HCT116 (cell line): ENCODE results near the gene KRTAP29-1. TPM values are rescaled to one million over a fixed set of nuclear protein-coding genes. Genes with fewer than 3 reads are reported as not detected.
"Not testable (repeated sequence)": the region's sequence is repeated elsewhere in the genome, so short reads cannot be mapped to it uniquely, and the experiment has no call there.

Experiments
- ATAC-seq: fragments of 200-7000 bp; cut with Tn5 transposase; 2 replicates; pipeline ENCODE4 v1.9.1; 2020; ENCODE audit warnings: mild to moderate bottlenecking, moderate library complexity
- BruUV-seq: library from RNA; stranded (reverse); fragments of 400-500 nt; replicated peaks from 2 replicates; lab custom pipeline; 2021; lab: Mats Ljungman, UMichigan
- CTCF ChIA-PET: fragments of 300-600 bp; sonication (Branson Sonifier 250); formaldehyde crosslinking; loops from one replicate; lab custom pipeline; 2021; ENCODE audit warnings: antibody characterized with exemption; lab: Charles Lee
- POLR2A ChIA-PET: fragments of 300-600, 350-600 bp; sonication (Branson Sonifier 250); formaldehyde crosslinking; loops from one replicate; lab custom pipeline; 2021; ENCODE audit warnings: antibody characterized with exemption; lab: Charles Lee
- RAD21 ChIA-PET, 2 experiments: fragments of 300-600 bp; sonication (Branson Sonifier 250); formaldehyde crosslinking; loops; one replicate each; lab custom pipeline; 2023; ENCODE audit warnings: low total read pairs in 2 of 2; ENCODE audit not compliant: uncharacterized antibody in 2 of 2, unreplicated experiment in 2 of 2, low non-redundant PET in 1 of 2; lab: Charles Lee
- DNase-seq: peaks from one replicate; pipeline ENCODE4 v3.0.0-alpha.2; 2010; ENCODE audit warnings: low read depth, low spot score
- H2AFZ ChIP-seq: fragments of 200-600 bp; shearing (Covaris generic), sonication (generic); 2 replicates; pipeline ENCODE4 v1.6.1; 2017; ENCODE audit warnings: low read depth, mixed run types, mixed read lengths, antibody characterized with exemption, low read length; ENCODE audit not compliant: poor library complexity, severe bottlenecking
- H3K27ac ChIP-seq: 2 replicates; pipeline ENCODE4 v1.5.1; 2012; ENCODE audit warnings: low read depth, low read length
- H3K27me3 ChIP-seq: fragments of 200-600 bp; sonication (generic); 2 replicates; pipeline ENCODE4 v1.6.1; 2016; ENCODE audit warnings: mixed run types, low read length, mixed read lengths; ENCODE audit not compliant: insufficient read depth
- H3K36me3 ChIP-seq, 2 experiments: fragments of 200-500 bp in 1 of 2; fragments of 200-600 bp in 1 of 2; sonication (Bioruptor generic) in 1 of 2; sonication (generic) in 1 of 2; 2 replicates each; pipeline versions ENCODE4 v1.5.1 to v1.6.1; 2014 to 2016; ENCODE audit warnings: low read length in 2 of 2, inconsistent platforms in 1 of 2, mixed read lengths in 1 of 2, mixed run types in 1 of 2; ENCODE audit not compliant: insufficient read depth in 2 of 2, control insufficient read depth in 1 of 2
- H3K4me1 ChIP-seq, 2 experiments: fragments of 200-600 bp in 1 of 2; sonication (generic) in 1 of 2; 2 replicates each; pipeline versions ENCODE4 v1.5.1 to v1.6.1; 2012 to 2017; ENCODE audit warnings: low read length in 2 of 2, inconsistent platforms in 1 of 2, mild to moderate bottlenecking in 1 of 2, mixed read lengths in 1 of 2, mixed run types in 1 of 2, moderate library complexity in 1 of 2; ENCODE audit not compliant: insufficient read depth in 2 of 2, control insufficient read depth in 1 of 2
- H3K4me2 ChIP-seq: fragments of 200-600 bp; sonication (generic); 2 replicates; pipeline ENCODE4 v1.6.1; 2017; ENCODE audit warnings: mixed run types, low read length, mixed read lengths
- H3K4me3 ChIP-seq, 2 experiments: fragments of 200-600 bp in 1 of 2; sonication (generic) in 1 of 2; replicated peaks in 1 of 2; 2 replicates each; pipeline ENCODE4 v1.5.1; 2011 to 2016; ENCODE audit warnings: low read length in 2 of 2, control low read depth in 1 of 2, low read depth in 1 of 2, mild to moderate bottlenecking in 1 of 2, mixed read lengths in 1 of 2, mixed run types in 1 of 2
- H3K79me2 ChIP-seq: fragments of 200-600 bp; sonication (generic); 2 replicates; pipeline ENCODE4 v1.6.1; 2017; ENCODE audit warnings: mild to moderate bottlenecking, mixed run types, low read length, moderate library complexity, mixed read lengths; ENCODE audit not compliant: insufficient read depth
- H3K9ac ChIP-seq: fragments of 200-600 bp; sonication (generic); 2 replicates; pipeline ENCODE4 v1.6.1; 2016; ENCODE audit warnings: low read length, mixed read lengths
- H3K9me2 ChIP-seq: fragments of 200-600 bp; sonication (generic), shearing (Covaris generic); 2 replicates; pipeline ENCODE4 v1.6.1; 2017; ENCODE audit warnings: mixed run types, mild to moderate bottlenecking, moderate library complexity; ENCODE audit not compliant: insufficient read depth
- H3K9me3 ChIP-seq, 2 experiments: fragments of 200-500 bp in 1 of 2; fragments of 200-600 bp in 1 of 2; sonication (Bioruptor generic) in 1 of 2; sonication (generic) in 1 of 2; 2 replicates each; pipeline ENCODE4 v1.6.1; 2014 to 2017; ENCODE audit warnings: low read length in 2 of 2, mixed read lengths in 2 of 2, inconsistent platforms in 1 of 2, low read depth in 1 of 2, mild to moderate bottlenecking in 1 of 2, mixed run types in 1 of 2, moderate library complexity in 1 of 2; ENCODE audit not compliant: control insufficient read depth in 1 of 2, insufficient read depth in 1 of 2
- H4K20me1 ChIP-seq: fragments of 200-600 bp; sonication (generic), shearing (Covaris generic); 2 replicates; pipeline ENCODE4 v1.6.1; 2017; ENCODE audit warnings: mixed run types, mild to moderate bottlenecking, moderate library complexity; ENCODE audit not compliant: insufficient read depth
- CBX3 ChIP-seq: IDR thresholded peaks from 2 replicates; pipeline ENCODE4 v1.6.1; 2012; ENCODE audit warnings: low read depth
- EGR1 ChIP-seq: IDR thresholded peaks from 2 replicates; pipeline ENCODE4 v1.6.1; 2012; ENCODE audit warnings: low read depth
- ELF1 ChIP-seq: IDR thresholded peaks from 2 replicates; pipeline ENCODE4 v1.6.1; 2012; ENCODE audit warnings: low read depth, borderline replicate concordance
- EZH2 ChIP-seq: fragments of 200-600 bp; sonication (generic); IDR thresholded peaks from 2 replicates; pipeline ENCODE4 v1.6.1; 2017; ENCODE audit warnings: antibody characterized with exemption, mixed run types
- EZH2phosphoT487 ChIP-seq: fragments of 200-600 bp; IDR thresholded peaks from 2 replicates; pipeline ENCODE4 v1.6.1; 2018; ENCODE audit warnings: antibody characterized with exemption, borderline replicate concordance
- FOSL1 ChIP-seq: IDR thresholded peaks from 2 replicates; pipeline ENCODE4 v1.6.1; 2012; ENCODE audit warnings: low read depth
- POLR2A ChIP-seq: IDR thresholded peaks from 2 replicates; pipeline ENCODE4 v1.7.0; 2011; ENCODE audit warnings: borderline replicate concordance; ENCODE audit not compliant: insufficient read depth, insufficient read length; ENCODE audit errors: extremely low read depth
- POLR2AphosphoS5 ChIP-seq: IDR thresholded peaks from 2 replicates; pipeline ENCODE4 v1.6.1; 2011; ENCODE audit warnings: mild to moderate bottlenecking, low read depth, low read length, moderate library complexity
- SIN3A ChIP-seq: IDR thresholded peaks from 2 replicates; pipeline ENCODE4 v1.6.1; 2012; ENCODE audit warnings: low read depth
- SP1 ChIP-seq: IDR thresholded peaks from 2 replicates; pipeline ENCODE4 v1.6.1; 2012; ENCODE audit warnings: low read depth
- SRF ChIP-seq: IDR thresholded peaks from 2 replicates; pipeline ENCODE4 v1.6.1; 2012; ENCODE audit warnings: low read depth
- YY1 ChIP-seq: IDR thresholded peaks from 2 replicates; pipeline ENCODE4 v1.6.1; 2011; ENCODE audit warnings: low read length, low read depth, moderate library complexity, mild to moderate bottlenecking; ENCODE audit not compliant: insufficient replicate concordance; ENCODE audit errors: extremely low read depth
- ZBTB33 ChIP-seq: IDR thresholded peaks from 2 replicates; pipeline ENCODE4 v1.6.1; 2011; ENCODE audit warnings: mild to moderate bottlenecking, low read length, moderate library complexity; ENCODE audit not compliant: insufficient replicate concordance; ENCODE audit errors: extremely low read depth
- ZFX ChIP-seq: fragments of 450-650 bp; IDR thresholded peaks from 2 replicates; pipeline ENCODE4 v1.6.1; 2017
- intact Hi-C: fragments of 100-400 bp; cut with micrococcal nuclease; formaldehyde crosslinking; loops from 2 replicates; pipeline ENCODE4 v1.10.0; 2022
- total RNA-seq: library from RNA; stranded (reverse); gene quantifications from one replicate; pipeline ENCODE4 v1.2.1, GENCODE V29; 2021; ENCODE audit not compliant: unreplicated experiment
- TF ChIP-seq, protein P1 (sequence below): IDR thresholded peaks from 2 replicates; pipeline ENCODE4 v1.6.1; 2012

Gene KRTAP29-1
- total RNA-seq, 1 experiment from 2014 or later = 0.22 TPM

- H3K4me2 ChIP-seq, POLR2A ChIA-PET, BruUV-seq, H3K9me3 ChIP-seq, DNase-seq, H3K36me3 ChIP-seq, H3K9ac ChIP-seq, H4K20me1 ChIP-seq, H3K27me3 ChIP-seq, H3K4me3 ChIP-seq, intact Hi-C loops, RAD21 ChIA-PET, H3K27ac ChIP-seq, ATAC-seq, H3K9me2 ChIP-seq, H3K79me2 ChIP-seq, CTCF ChIA-PET, H3K4me1 ChIP-seq, H2AFZ ChIP-seq: not testable (repeated sequence)
Measured at GRCh38 chr17:41271323-41271722, 31.3 kb downstream of the KRTAP29-1 start.

- H3K4me1 ChIP-seq = no peaks in the 10 kb centered on the region
- H3K9ac ChIP-seq = no peak overlapping the region
- ATAC-seq (no peak), DNase-seq (no peak)
- H3K79me2 ChIP-seq = no peaks in the 10 kb centered on the region
- POLR2A ChIA-PET = no interaction called here
- TF ChIP-seq POLR2AphosphoS5 (no peak), YY1 (no peak), EGR1 (no peak), SRF (no peak), EZH2phosphoT487 (no peak), ZFX (no peak), CBX3 (no peak), POLR2A (no peak), ZBTB33 (no peak), ELF1 (no peak), SIN3A (no peak), EZH2 (no peak), FOSL1 (no peak), SP1 (no peak)
- TF ChIP-seq, protein P1, sequence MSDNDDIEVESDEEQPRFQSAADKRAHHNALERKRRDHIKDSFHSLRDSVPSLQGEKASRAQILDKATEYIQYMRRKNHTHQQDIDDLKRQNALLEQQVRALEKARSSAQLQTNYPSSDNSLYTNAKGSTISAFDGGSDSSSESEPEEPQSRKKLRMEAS = no peak
- H2AFZ ChIP-seq = no peak overlapping the region
- no peak overlapping the region for H3K4me2 ChIP-seq
- no peak overlapping the region for H3K4me3 ChIP-seq
- H3K9me3 ChIP-seq = no peaks in the 10 kb centered on the region
- no peaks in the 10 kb centered on the region for H3K36me3 ChIP-seq
- intact Hi-C loops = no loop called here
- RAD21 ChIA-PET = no interaction called here
- no peaks in the 10 kb centered on the region for H4K20me1 ChIP-seq
- no peak overlapping the region for H3K27ac ChIP-seq
- H3K9me2 ChIP-seq = no peaks in the 10 kb centered on the region
- H3K27me3 ChIP-seq = no peaks in the 10 kb centered on the region
- no TSS peak for BruUV-seq
- CTCF ChIA-PET = no interaction called here
Measured at GRCh38 chr17:41267711-41268110, 34.9 kb downstream of the KRTAP29-1 start.
